Germinal center (tissue), 1 donor: ENCODE measurements around the gene TP53TG3C.
"Not testable (repeated sequence)": the region's sequence is repeated elsewhere in the genome, so short reads cannot be mapped to it uniquely, and the experiment has no call there.

ENCODE experiments used
- DNase-seq: peaks from one replicate; pipeline ENCODE4 v3.0.0; 2012; ENCODE audit warnings: mixed read lengths, low spot score

TP53TG3C gene, protein sequence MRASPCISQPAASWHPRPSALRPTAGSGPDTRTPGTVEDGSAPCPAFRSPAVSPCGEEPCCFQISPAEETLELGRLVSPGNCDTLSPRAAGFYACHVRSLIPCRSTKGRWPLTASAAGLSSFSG

DNA sequence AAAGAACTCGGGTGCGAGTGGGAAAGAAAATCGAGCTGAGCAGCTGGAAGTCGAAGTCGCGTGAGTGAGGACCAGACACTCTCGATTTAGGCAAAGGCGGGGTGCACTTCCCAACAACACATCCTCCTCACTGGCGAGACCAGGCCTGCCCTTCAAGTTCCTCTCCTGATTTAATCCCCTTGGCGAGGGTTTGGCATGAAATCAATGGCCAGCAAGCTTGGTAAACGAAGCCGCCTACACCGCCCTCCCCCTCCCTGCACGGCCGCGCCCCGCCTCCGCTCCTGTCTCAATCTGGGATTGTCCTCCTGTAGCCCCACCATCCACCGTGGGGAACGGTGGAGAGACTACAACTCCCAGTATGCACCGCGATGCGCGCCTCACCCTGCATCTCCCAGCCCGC lies at the start of gene TP53TG3C:
TP53TG3C (plus strand) TSS at position 301 of the 400 bp plus-strand sequence; CDS start at position 369, 68 bp downstream.
- not testable (repeated sequence) for DNase-seq
